IPS DF 6.9 (cell line): ENCODE measurements around the gene ASTN1.

Experiments used
- DNase-seq: peaks from one replicate; pipeline ENCODE4 v3.0.0-alpha.2; 2013; ENCODE audit warnings: low read depth, low spot score
- H3K27ac ChIP-seq: one replicate; pipeline ENCODE4 v1.5.1; 2013; ENCODE audit warnings: low read length, control low read depth
- H3K27me3 ChIP-seq: 2 replicates; pipeline ENCODE4 v1.6.1; 2013; ENCODE audit warnings: mild to moderate bottlenecking, low read length; ENCODE audit not compliant: control insufficient read depth, insufficient read depth
- H3K36me3 ChIP-seq: 2 replicates; pipeline ENCODE4 v1.6.1; 2013; ENCODE audit warnings: low read length; ENCODE audit not compliant: control insufficient read depth, insufficient read depth
- H3K4me1 ChIP-seq: 2 replicates; pipeline ENCODE4 v1.6.1; 2013; ENCODE audit warnings: low read length; ENCODE audit not compliant: control insufficient read depth, insufficient read depth
- H3K4me3 ChIP-seq: 2 replicates; pipeline ENCODE4 v1.5.1; 2013; ENCODE audit warnings: mild to moderate bottlenecking, low read length
- H3K9me3 ChIP-seq: 2 replicates; pipeline ENCODE4 v1.6.1; 2013; ENCODE audit warnings: low read length, inconsistent platforms; ENCODE audit not compliant: control insufficient read depth, insufficient read depth
- WGBS: extraction: QIAGEN DNeasy Blood & Tissue Kit; methylation state at CpG from one replicate; pipeline ENCODE4 v1.1.7; 2013; ENCODE audit warnings: mixed read lengths, missing lambda C conversion rate; ENCODE audit not compliant: insufficient read length, insufficient coverage; 5-methylcytosine and 5-hydroxymethylcytosine counted together

The ASTN1 gene

GRCh38 chr1:176809292-176809691, 355.2 kb downstream of the ASTN1 start:
- WGBS = no CpG with 5 or more reads among the region's 2 CpGs
- H3K27ac ChIP-seq = no peak overlapping the region
- H3K4me3 ChIP-seq = no peak overlapping the region
- no peaks in the 10 kb centered on the region for H3K27me3 ChIP-seq
- H3K9me3 ChIP-seq = no peaks in the 10 kb centered on the region
- DNase-seq = no peak
- no peaks in the 10 kb centered on the region for H3K36me3 ChIP-seq
- no peaks in the 10 kb centered on the region for H3K4me1 ChIP-seq
